Measurements from ENCODE around the gene TBC1D1. TPM values are rescaled to one million over a fixed set of nuclear protein-coding genes. Genes with fewer than 3 reads are reported as not detected.
A peak's percentile ranks its signal among the peaks of the same experiment; 100 is the strongest.

The TBC1D1 gene
- polyA plus RNA-seq, 6 donors from 2014 or later, result 44.3 to 89.6 (median 62.5) TPM

GRCh38 chr4:38113132-38113531, 222.2 kb downstream of the TBC1D1 start:
- Mint-ChIP-seq H3K36me3 (peaks cover 24 to 52% of the 10 kb centered on the region in 2 donors), H3K27me3 (no peaks in the 10 kb centered on the region), H3K4me3 (no peak overlapping the region), H3K9me3 (peaks cover 0 to 2% (median 0%) of the 10 kb centered on the region in 7 donors), H3K4me1 (peaks cover 5 to 7% (median 6%) of the 10 kb centered on the region in 3 donors), H3K27ac (peak overlapping the region in 2 of 6 donors; percentile 12 to 28)
- ATAC-seq (ENCODE audit: low read depth in 2 of 2) (no peak), DNase-seq (no peak)

DNA sequence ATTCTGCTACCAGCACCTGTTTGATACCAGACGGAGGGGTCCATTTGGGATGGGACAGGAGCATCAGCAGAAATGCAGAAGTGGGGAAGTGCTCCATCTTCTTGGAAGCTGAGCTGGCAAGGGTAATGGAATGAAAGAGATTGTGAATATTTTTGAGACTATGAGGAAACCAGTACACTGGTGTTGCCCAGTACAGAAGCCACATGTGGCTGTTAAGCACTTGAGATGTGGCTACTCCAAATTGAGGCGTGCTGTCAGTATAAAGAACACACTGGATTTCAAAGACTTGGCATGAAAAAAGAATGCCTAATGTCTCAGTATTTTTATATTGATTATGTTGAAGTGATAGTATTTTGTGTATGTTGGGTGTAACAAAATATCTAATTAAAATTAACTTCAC, 222.7 kb downstream of the TBC1D1 start:
- peak overlapping the region in 1 of 6 donors; percentile 75 for H3K27ac Mint-ChIP-seq
- peak overlapping the region in 1 of 8 donors; percentile 59 for H3K4me3 Mint-ChIP-seq
- no peaks in the 10 kb centered on the region for H3K27me3 Mint-ChIP-seq
- no peak for DNase-seq
- H3K4me1 Mint-ChIP-seq, result peaks cover 5 to 7% (median 6%) of the 10 kb centered on the region in 3 donors
- ATAC-seq (ENCODE audit: low read depth in 2 of 2), result no peak
- H3K36me3 Mint-ChIP-seq, result peaks cover 22 to 51% of the 10 kb centered on the region in 2 donors
- H3K9me3 Mint-ChIP-seq, result peaks cover 0 to 2% (median 0%) of the 10 kb centered on the region in 7 donors

GRCh38 chr4:38114386-38115150, 223.7 kb downstream of the TBC1D1 start:
- Mint-ChIP-seq H3K27ac (peak overlapping the region in 3 of 6 donors; percentile 20 to 80 (median 75)), H3K27me3 (no peaks in the 10 kb centered on the region), H3K4me3 (no peak overlapping the region), H3K4me1 (peaks cover 5 to 7% (median 6%) of the 10 kb centered on the region in 3 donors), H3K9me3 (peaks cover 0 to 2% (median 0%) of the 10 kb centered on the region in 7 donors), H3K36me3 (peaks cover 19 to 46% of the 10 kb centered on the region in 2 donors)
- no peak for DNase-seq
- ATAC-seq (ENCODE audit: low read depth in 2 of 2), result no peak

GRCh38 chr4:38115601-38116000, 224.7 kb downstream of the TBC1D1 start:
- H3K4me1 Mint-ChIP-seq, result peaks cover 5 to 7% (median 6%) of the 10 kb centered on the region in 3 donors
- DNase-seq (no peak), ATAC-seq (ENCODE audit: low read depth in 2 of 2) (no peak)
- H3K9me3 Mint-ChIP-seq, result peaks cover 0 to 2% (median 0%) of the 10 kb centered on the region in 7 donors
- H3K27ac Mint-ChIP-seq, result no peak overlapping the region
- no peak overlapping the region for H3K4me3 Mint-ChIP-seq
- H3K36me3 Mint-ChIP-seq, result peaks cover 17 to 40% of the 10 kb centered on the region in 2 donors
- no peaks in the 10 kb centered on the region for H3K27me3 Mint-ChIP-seq

DNA sequence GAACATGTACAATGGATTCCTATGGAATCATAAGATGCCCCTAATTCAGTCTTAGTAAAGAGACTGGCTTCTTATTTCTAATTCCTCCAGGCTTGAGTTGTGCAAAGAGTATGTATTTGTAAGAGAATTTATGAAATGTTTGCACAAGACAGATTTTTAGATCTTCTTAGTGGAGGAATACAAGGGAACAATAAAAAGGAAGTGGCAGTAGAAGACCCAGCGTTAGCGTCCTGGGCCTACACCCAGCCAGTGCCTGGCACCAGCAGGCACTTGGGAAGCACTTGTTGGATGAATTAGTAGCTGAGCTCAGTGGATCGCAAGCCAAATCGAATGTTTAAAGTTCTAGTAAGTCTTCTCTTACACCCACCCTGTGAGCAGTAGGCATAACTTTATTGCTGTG, 226.7 kb downstream of the TBC1D1 start:
- Mint-ChIP-seq H3K4me1 (peaks cover 5 to 10% (median 5%) of the 10 kb centered on the region in 3 donors), H3K4me3 (peak overlapping the region in 1 of 8 donors; percentile 2)

DNA sequence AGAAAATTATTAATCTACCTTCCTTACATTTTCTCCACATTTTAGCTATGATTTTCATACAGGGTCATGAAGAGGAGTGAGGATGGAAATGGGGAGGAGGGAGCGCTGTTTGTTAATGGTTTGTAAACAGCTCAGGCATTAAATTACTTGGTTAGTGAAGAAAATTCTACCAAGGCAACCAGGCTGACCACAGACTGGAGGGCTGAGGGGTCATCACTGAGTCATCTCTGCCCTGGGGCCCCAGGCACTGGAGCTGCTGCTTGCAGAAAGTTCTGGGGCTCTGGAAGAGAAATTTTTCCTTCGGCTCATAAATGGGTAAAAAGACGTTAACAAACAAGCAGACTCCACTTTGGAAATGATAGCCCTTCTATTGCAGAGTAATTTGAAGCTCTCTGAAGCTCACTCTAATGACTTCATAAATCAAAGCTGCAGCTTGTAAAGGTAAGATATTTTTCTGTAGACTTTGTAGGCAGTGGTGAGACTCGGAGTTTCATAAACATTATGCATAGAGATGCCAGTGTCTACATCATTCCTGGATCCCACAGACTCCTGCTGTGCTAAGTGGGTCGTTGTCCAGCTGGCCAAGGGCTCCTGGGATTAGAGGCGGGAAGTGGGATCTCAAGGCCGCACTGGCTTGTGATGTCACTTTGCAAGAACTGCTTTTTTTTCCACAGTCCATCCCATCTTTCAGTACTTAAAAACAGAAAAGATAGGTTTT, 228.9 kb downstream of the TBC1D1 start:
- no peak for DNase-seq
- peaks cover 0 to 5% (median 5%) of the 10 kb centered on the region in 3 donors for H3K4me1 Mint-ChIP-seq
- H3K36me3 Mint-ChIP-seq, result peaks cover 34 to 41% of the 10 kb centered on the region in 2 donors
- no peak for ATAC-seq (ENCODE audit: low read depth in 2 of 2)
- no peak overlapping the region for H3K27ac Mint-ChIP-seq
- H3K27me3 Mint-ChIP-seq, result no peaks in the 10 kb centered on the region
- no peaks in the 10 kb centered on the region for H3K9me3 Mint-ChIP-seq
- no peak overlapping the region for H3K4me3 Mint-ChIP-seq

More for the DNA sequence above, 226.7 kb downstream of the TBC1D1 start:
- H3K27ac Mint-ChIP-seq, result peak overlapping the region in 1 of 6 donors; percentile 38
- H3K27me3 Mint-ChIP-seq, result no peaks in the 10 kb centered on the region
- DNase-seq (no peak), ATAC-seq (ENCODE audit: low read depth in 2 of 2) (no peak)
- H3K36me3 Mint-ChIP-seq, result peaks cover 27 to 55% of the 10 kb centered on the region in 2 donors
- H3K9me3 Mint-ChIP-seq, result peaks cover 0 to 2% (median 0%) of the 10 kb centered on the region in 7 donors

DNA sequence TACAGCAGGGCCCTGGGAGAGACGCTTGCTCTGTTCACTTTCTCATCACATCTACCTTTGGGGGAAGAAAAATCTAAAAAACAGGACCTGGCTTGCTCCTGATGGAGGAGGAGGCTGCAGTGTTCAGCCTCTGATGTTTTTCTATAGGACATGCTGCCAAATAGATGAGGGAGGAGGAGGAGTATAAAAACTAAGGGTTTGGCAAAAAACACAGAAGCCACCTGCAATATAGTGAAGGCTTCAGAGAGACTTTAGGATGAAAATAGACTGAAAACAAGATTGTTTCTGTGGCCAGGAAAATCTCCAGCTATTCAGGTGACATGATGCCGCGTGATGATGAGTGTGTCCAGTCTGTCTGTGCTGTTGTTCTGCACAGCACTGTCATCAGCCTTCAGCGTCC, 229.9 kb downstream of the TBC1D1 start:
- peak overlapping the region in 2 of 6 donors; percentile 49 to 84 for H3K27ac Mint-ChIP-seq
- peaks cover 0 to 5% (median 3%) of the 10 kb centered on the region in 3 donors for H3K4me1 Mint-ChIP-seq
- H3K27me3 Mint-ChIP-seq, result no peaks in the 10 kb centered on the region
- ATAC-seq (ENCODE audit: low read depth in 2 of 2) (no peak), DNase-seq (no peak)
- no peaks in the 10 kb centered on the region for H3K9me3 Mint-ChIP-seq
- H3K36me3 Mint-ChIP-seq, result peaks cover 40 to 45% of the 10 kb centered on the region in 2 donors
- H3K4me3 Mint-ChIP-seq, result no peak overlapping the region

GRCh38 chr4:38122060-38122459, 231.2 kb downstream of the TBC1D1 start:
- Mint-ChIP-seq H3K4me3 (no peak overlapping the region), H3K27me3 (no peaks in the 10 kb centered on the region), H3K9me3 (no peaks in the 10 kb centered on the region), H3K4me1 (peaks cover 0 to 3% (median 0%) of the 10 kb centered on the region in 3 donors), H3K36me3 (peaks cover 41 to 42% of the 10 kb centered on the region in 2 donors), H3K27ac (peak overlapping the region in 2 of 6 donors; percentile 67 to 68)
- no peak for ATAC-seq (ENCODE audit: low read depth in 2 of 2)
- DNase-seq, result no peak

GRCh38 chr4:38123555-38123954, 232.7 kb downstream of the TBC1D1 start:
- Mint-ChIP-seq H3K4me3 (no peak overlapping the region), H3K9me3 (no peaks in the 10 kb centered on the region), H3K4me1 (peaks cover 10 to 13% (median 12%) of the 10 kb centered on the region in 3 donors), H3K27ac (peak overlapping the region in 2 of 6 donors; percentile 19 to 36), H3K27me3 (no peaks in the 10 kb centered on the region), H3K36me3 (peaks cover 39 to 41% of the 10 kb centered on the region in 2 donors)
- DNase-seq (no peak), ATAC-seq (ENCODE audit: low read depth in 2 of 2) (no peak)

DNA sequence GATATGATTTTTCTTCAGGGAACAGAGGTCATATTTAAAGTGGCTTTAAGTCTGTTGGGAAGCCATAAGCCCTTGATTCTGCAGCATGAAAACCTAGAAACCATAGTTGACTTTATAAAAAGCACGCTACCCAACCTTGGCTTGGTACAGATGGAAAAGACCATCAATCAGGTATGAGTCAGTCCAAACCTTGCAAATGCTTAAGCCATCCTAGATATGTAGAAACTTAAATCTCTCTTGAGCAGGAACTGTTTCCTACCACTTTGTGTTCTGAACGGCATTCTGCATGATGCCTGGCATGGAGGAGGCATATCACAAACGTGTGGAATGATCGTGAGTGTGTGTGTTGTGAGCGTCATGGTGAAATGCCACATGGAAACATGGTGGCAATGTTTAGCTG, 234.1 kb downstream of the TBC1D1 start:
- Mint-ChIP-seq H3K9me3 (no peaks in the 10 kb centered on the region), H3K27ac (peak overlapping the region in 1 of 6 donors; percentile 24), H3K36me3 (peaks cover 36% of the 10 kb centered on the region in 2 donors), H3K4me3 (no peak overlapping the region), H3K27me3 (no peaks in the 10 kb centered on the region), H3K4me1 (peaks cover 16 to 21% (median 19%) of the 10 kb centered on the region in 3 donors)
- no peak for DNase-seq
- ATAC-seq (ENCODE audit: low read depth in 2 of 2), result no peak

GRCh38 chr4:38125816-38126215, 234.9 kb downstream of the TBC1D1 start:
- DNase-seq, result no peak
- Mint-ChIP-seq H3K36me3 (peaks cover 30 to 32% of the 10 kb centered on the region in 2 donors), H3K4me3 (no peak overlapping the region)

GRCh38 chr4:38128478-38129459, 237.9 kb downstream of the TBC1D1 start:
- H3K27me3 Mint-ChIP-seq, result no peaks in the 10 kb centered on the region
- H3K27ac Mint-ChIP-seq, result peak overlapping the region; percentile 17 to 96 (median 86)
- H3K9me3 Mint-ChIP-seq, result no peaks in the 10 kb centered on the region
- peak; percentile 7 for DNase-seq
- H3K36me3 Mint-ChIP-seq, result peaks cover 22 to 46% of the 10 kb centered on the region in 2 donors
- peak overlapping the region in 3 of 8 donors; percentile 17 to 74 (median 29) for H3K4me3 Mint-ChIP-seq
- peak; percentile 34 to 58 for ATAC-seq (ENCODE audit: low read depth in 2 of 2)
- H3K4me1 Mint-ChIP-seq, result peaks cover 21 to 27% (median 26%) of the 10 kb centered on the region in 3 donors

More at GRCh38 chr4:38125816-38126215, 234.9 kb downstream of the TBC1D1 start:
- ATAC-seq (ENCODE audit: low read depth in 2 of 2), result no peak
- no peaks in the 10 kb centered on the region for H3K27me3 Mint-ChIP-seq
- H3K27ac Mint-ChIP-seq, result peak overlapping the region in 1 of 6 donors; percentile 49
- H3K9me3 Mint-ChIP-seq, result no peaks in the 10 kb centered on the region
- H3K4me1 Mint-ChIP-seq, result peaks cover 16 to 21% (median 19%) of the 10 kb centered on the region in 3 donors

Data from naive B cell (primary cell).